ENCODE measurements around the gene CPZ. TPM values are rescaled to one million over a fixed set of nuclear protein-coding genes. Genes with fewer than 3 reads are reported as not detected.

The CPZ gene
- total RNA-seq, 4 donors from 2014 or later: 4.1 to 12.9 (median 6.5) TPM

GRCh38 chr4:8664031-8664805, 71.7 kb downstream of the CPZ start:
- TF ChIP-seq, protein P1, sequence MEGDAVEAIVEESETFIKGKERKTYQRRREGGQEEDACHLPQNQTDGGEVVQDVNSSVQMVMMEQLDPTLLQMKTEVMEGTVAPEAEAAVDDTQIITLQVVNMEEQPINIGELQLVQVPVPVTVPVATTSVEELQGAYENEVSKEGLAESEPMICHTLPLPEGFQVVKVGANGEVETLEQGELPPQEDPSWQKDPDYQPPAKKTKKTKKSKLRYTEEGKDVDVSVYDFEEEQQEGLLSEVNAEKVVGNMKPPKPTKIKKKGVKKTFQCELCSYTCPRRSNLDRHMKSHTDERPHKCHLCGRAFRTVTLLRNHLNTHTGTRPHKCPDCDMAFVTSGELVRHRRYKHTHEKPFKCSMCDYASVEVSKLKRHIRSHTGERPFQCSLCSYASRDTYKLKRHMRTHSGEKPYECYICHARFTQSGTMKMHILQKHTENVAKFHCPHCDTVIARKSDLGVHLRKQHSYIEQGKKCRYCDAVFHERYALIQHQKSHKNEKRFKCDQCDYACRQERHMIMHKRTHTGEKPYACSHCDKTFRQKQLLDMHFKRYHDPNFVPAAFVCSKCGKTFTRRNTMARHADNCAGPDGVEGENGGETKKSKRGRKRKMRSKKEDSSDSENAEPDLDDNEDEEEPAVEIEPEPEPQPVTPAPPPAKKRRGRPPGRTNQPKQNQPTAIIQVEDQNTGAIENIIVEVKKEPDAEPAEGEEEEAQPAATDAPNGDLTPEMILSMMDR (IDR thresholded peaks at IDR 0.05): no peak
- no peak for TF ChIP-seq POLR2A (IDR thresholded peaks at IDR 0.05)
- no peaks in the 10 kb centered on the region for H3K4me1 ChIP-seq
- H3K9me3 ChIP-seq: no peaks in the 10 kb centered on the region
- H3K36me3 ChIP-seq: no peaks in the 10 kb centered on the region
- no peaks in the 10 kb centered on the region for H3K27me3 ChIP-seq
- no peak overlapping the region for H3K4me3 ChIP-seq (replicated peaks in 1 of 3)
- no peak for DNase-seq
- 57 to 64% methylated on average over 18 of the region's 18 CpGs for WGBS, 2 donors
- no peak overlapping the region for H3K27ac ChIP-seq
- intact Hi-C loops (cut with DNase I): no loop called here

- TF ChIP-seq POLR2A (IDR thresholded peaks at IDR 0.05): no peak
- TF ChIP-seq, protein P1 (IDR thresholded peaks at IDR 0.05): no peak
- Histone ChIP-seq H3K27me3 (no peaks in the 10 kb centered on the region), H3K9me3 (no peaks in the 10 kb centered on the region), H3K36me3 (no peaks in the 10 kb centered on the region), H3K4me1 (no peaks in the 10 kb centered on the region), H3K4me3 (replicated peaks in 1 of 3) (no peak overlapping the region), H3K27ac (no peak overlapping the region)
- no peak for DNase-seq
- intact Hi-C loops (cut with DNase I): no loop called here
- WGBS, 2 donors: 47 to 61% methylated on average over 8 of the region's 8 CpGs
Measured at GRCh38 chr4:8664976-8665375, 72.4 kb downstream of the CPZ start.

- Histone ChIP-seq H3K36me3 (no peaks in the 10 kb centered on the region), H3K27ac (no peak overlapping the region), H3K9me3 (no peaks in the 10 kb centered on the region), H3K4me3 (replicated peaks in 1 of 3) (no peak overlapping the region), H3K27me3 (no peaks in the 10 kb centered on the region), H3K4me1 (no peaks in the 10 kb centered on the region)
- intact Hi-C loops (cut with DNase I): no loop called here
- WGBS, 2 donors: 76 to 82% methylated on average over 12 to 19 of the region's 19 CpGs
- DNase-seq: no peak
- TF ChIP-seq, protein P1 (IDR thresholded peaks at IDR 0.05): no peak
- no peak for TF ChIP-seq POLR2A (IDR thresholded peaks at IDR 0.05)
Measured at GRCh38 chr4:8665406-8666360, 73.1 kb downstream of the CPZ start.

- H3K4me3 ChIP-seq (replicated peaks in 1 of 3): no peak overlapping the region
- intact Hi-C loops (cut with DNase I): no loop called here
- DNase-seq: no peak
- 68 to 71% methylated on average over 6 of the region's 6 CpGs for WGBS, 2 donors
- H3K27ac ChIP-seq: no peak overlapping the region
- no peaks in the 10 kb centered on the region for H3K4me1 ChIP-seq
- TF ChIP-seq, protein P1 (IDR thresholded peaks at IDR 0.05): no peak
- no peak for TF ChIP-seq POLR2A (IDR thresholded peaks at IDR 0.05)
- H3K36me3 ChIP-seq: no peaks in the 10 kb centered on the region
- H3K27me3 ChIP-seq: no peaks in the 10 kb centered on the region
- H3K9me3 ChIP-seq: no peaks in the 10 kb centered on the region
Measured at GRCh38 chr4:8666581-8666980, 74.0 kb downstream of the CPZ start.

Other genes starting within 250 kb of the CPZ start
- 10 to 100 TPM; 28.2 to 61.8 (median 47.7) TPM for gene ACOX3, start 152.0 kb upstream of the CPZ start, total RNA-seq
- 10 to 100 TPM; 36.4 to 56.4 (median 43.9) TPM for gene TRMT44, start 152.0 kb upstream of the CPZ start, total RNA-seq
- not detected for gene GPR78, start 12.4 kb upstream of the CPZ start, total RNA-seq

All from thyroid gland (tissue), 4 donors.